ENCODE results near the gene TYMS.
"Not testable (repeated sequence)": the region's sequence is repeated elsewhere in the genome, so short reads cannot be mapped to it uniquely, and the experiment has no call there.

TYMS gene

GRCh38 chr18:678482-679182, 21.2 kb downstream of the TYMS start:
- DNase-seq (ENCODE audit: low read depth): no peak

GRCh38 chr18:679516-679915, 22.1 kb downstream of the TYMS start:
- DNase-seq (ENCODE audit: low read depth): no peak

GRCh38 chr18:680392-680791, 22.9 kb downstream of the TYMS start:
- no peak for DNase-seq (ENCODE audit: low read depth)

- no peak for DNase-seq (ENCODE audit: low read depth)
Observed at GRCh38 chr18:681985-682384, 24.5 kb downstream of the TYMS start.

GRCh38 chr18:682416-682815, 25.0 kb downstream of the TYMS start:
- DNase-seq (ENCODE audit: low read depth): not testable (repeated sequence)

DNA sequence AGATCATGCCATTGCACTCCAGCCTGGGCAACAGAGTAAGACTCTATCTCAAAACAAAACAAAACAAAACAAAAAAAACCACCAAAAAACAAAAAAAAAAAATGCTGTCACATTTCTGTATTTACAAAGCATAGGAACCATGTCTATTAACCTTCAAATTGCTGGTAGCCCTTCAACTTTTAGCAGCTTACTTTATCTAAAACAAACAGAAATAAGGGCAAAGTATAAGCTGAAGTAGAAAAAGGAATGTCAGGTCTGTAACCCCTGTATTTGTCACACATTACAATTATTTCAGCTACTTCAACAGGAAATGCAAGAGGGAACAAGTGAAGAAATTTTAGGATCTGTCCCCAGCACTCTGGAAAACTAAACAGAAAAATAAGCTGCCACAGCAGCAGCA, 25.4 kb downstream of the TYMS start:
- no peak for DNase-seq (ENCODE audit: low read depth)

GRCh38 chr18:683531-683930, 26.1 kb downstream of the TYMS start:
- no peak for DNase-seq (ENCODE audit: low read depth)

DNA sequence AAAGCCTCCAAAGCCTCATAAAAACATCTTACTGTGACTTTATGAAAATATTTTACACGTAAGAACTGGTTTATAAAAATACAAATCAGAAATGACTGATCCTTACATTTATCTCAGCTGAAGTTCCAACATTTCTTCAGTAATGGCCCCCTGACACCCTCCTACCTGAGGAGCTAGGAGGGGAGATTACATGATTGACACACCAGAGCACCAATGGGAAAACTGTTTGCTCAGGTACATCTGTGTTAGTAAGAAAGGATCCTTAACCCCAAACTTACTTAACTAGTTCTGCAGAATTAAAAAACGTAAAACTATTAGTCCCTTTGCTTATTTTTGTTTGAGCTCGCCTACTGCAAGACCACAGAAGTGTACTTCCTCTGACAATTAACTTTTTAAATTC, 28.0 kb downstream of the TYMS start:
- DNase-seq (ENCODE audit: low read depth): no peak

GRCh38 chr18:686339-687111, 29.1 kb downstream of the TYMS start:
- no peak for DNase-seq (ENCODE audit: low read depth)

GRCh38 chr18:688323-688722, 30.9 kb downstream of the TYMS start:
- no peak for DNase-seq (ENCODE audit: low read depth)

GRCh38 chr18:692824-693223, 35.4 kb downstream of the TYMS start:
- DNase-seq (ENCODE audit: low read depth): no peak

DNA sequence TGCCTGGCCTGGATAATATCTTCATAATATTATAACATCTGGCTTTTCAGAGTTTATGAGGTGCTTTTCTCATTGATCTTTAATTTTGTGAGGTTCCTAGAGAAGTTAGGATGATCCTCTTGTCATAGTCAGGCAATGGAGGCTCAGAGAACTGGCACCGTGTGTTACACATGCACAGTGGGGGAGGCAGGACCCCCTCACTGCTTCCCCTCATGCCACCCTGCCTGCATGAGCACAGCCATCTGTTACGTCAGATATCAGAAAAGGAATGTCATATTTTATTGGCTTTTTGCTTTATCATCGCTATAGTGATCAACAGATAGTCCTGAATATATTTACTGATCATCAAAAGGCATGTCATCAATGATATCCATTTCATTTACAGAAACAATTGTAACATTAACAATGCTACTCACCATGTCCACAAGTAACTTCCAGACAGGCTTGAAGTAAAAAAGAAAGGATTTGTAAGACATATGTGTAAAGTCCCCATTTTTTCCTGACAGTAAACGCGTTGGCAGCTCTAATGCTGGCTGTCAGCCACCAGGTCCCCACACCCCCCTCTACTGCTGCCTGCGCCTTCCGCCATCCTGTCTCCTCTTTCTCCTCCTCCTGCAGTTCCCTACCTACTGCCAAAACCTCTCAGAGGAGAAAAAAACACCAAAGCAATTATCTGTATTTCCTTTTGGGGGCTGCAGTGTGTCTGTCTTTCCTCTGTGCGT, 36.2 kb downstream of the TYMS start:
- no peak for DNase-seq (ENCODE audit: low read depth)

DNA sequence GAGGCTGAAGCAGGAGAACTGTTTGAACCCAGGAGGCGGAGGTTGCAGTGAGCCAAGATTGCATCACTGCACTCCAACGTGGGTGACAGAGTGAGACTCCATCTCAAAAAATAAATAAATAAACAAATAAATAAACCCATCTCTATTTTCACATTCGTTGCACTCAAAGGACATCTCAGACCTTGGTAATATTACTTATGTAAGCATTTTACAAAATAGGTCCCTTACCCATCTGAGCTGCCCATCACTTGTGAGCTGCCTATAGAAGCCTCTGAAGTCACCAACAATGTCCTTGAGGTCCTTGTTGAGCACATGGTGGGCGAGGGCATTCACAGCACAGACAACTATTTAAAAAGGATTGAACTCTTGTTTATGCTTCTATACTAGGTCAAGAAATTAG, 39.6 kb downstream of the TYMS start:
- no peak for DNase-seq (ENCODE audit: low read depth)

GRCh38 chr18:697800-698199, 40.3 kb downstream of the TYMS start:
- DNase-seq (ENCODE audit: low read depth): no peak

DNA sequence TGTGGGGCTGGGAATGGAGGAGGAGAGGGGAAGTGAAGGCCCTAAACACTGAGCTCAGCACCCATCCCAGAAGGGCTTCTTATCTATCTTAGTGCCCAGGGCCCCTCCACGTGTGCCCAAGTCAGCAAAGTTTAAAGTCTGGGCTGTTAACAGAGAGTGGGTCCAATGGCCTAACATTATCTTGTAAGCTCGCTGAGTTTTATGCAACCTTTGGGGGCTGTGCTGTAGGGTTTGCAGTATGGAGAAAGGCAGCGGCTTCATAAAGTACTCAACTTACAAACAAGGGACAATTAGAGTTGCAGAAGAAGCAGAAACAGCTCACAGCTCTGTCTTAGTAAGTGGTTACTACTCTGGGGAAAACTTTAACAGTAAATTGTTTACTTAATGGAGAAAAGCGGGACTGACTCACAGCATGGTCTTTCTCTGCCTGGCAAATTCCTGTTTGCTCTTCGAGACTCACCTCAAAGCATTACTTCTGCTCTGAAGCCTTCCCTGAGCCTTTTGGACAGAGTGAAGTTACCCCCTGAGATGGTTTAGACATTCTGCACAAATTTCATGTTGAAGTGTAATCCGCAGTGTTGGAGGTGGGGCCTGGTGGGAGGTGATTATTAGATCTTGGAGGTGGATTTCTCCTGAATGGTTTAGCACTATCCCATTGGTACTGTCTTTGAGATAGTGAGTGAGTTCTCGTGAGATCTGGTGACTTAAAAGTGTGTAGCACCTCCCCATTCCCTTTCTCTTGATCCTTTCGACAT, 45.9 kb downstream of the TYMS start:
- DNase-seq (ENCODE audit: low read depth): no peak

GRCh38 chr18:706405-706804, 49.0 kb downstream of the TYMS start:
- no peak for DNase-seq (ENCODE audit: low read depth)

- DNase-seq (ENCODE audit: low read depth): no peak
Observed at GRCh38 chr18:708096-708495, 50.6 kb downstream of the TYMS start.

- no peak for DNase-seq (ENCODE audit: low read depth)
Observed at GRCh38 chr18:709771-710170, 52.3 kb downstream of the TYMS start.

GRCh38 chr18:710418-711300, 53.2 kb downstream of the TYMS start:
- DNase-seq (ENCODE audit: low read depth): no peak

- DNase-seq (ENCODE audit: low read depth): no peak
Observed at GRCh38 chr18:711310-711656, 53.8 kb downstream of the TYMS start.

GRCh38 chr18:711657-712400, 54.4 kb downstream of the TYMS start:
- DNase-seq (ENCODE audit: low read depth): peak; percentile 44

Measured in stimulated activated CD8-positive, alpha-beta memory T cell treated with anti-CD3 and anti-CD28 coated beads, Interleukin-7, amount 100 ng/mL, for 24 hours (primary cell).